Measurements from ENCODE around the gene HORMAD2.

Gene HORMAD2

GRCh38 chr22:30186510-30186909, 106.2 kb downstream of the HORMAD2 start:
- H2AFZ ChIP-seq (ENCODE audit: low read length), result no peak overlapping the region
- H3K4me2 ChIP-seq (ENCODE audit: low read depth, low read length, poor library complexity, severe bottlenecking), result no peak overlapping the region
- no peaks in the 10 kb centered on the region for H4K20me1 ChIP-seq (ENCODE audit: insufficient read depth, low read length, poor library complexity, severe bottlenecking)
- no peaks in the 10 kb centered on the region for H3K9me3 ChIP-seq (ENCODE audit: insufficient read depth, low read depth, low read length)
- H3K36me3 ChIP-seq (ENCODE audit: insufficient read depth, low read length), result no peaks in the 10 kb centered on the region
- no peak for TF ChIP-seq EZH2phosphoT487 (IDR thresholded peaks at IDR 0.05; ENCODE audit: borderline replicate concordance)
- TF ChIP-seq CTCF (conservative IDR thresholded peaks at IDR 0.05; ENCODE audit: low read length), result no peak
- H3F3A ChIP-seq (ENCODE audit: low read depth), result 0 out of 2 replicates have a peak, but pooled peaks cover 3% of the 10 kb centered on the region
- no peak overlapping the region for H3K9ac ChIP-seq (ENCODE audit: low read depth, low read length, poor library complexity, severe bottlenecking)
- no peaks in the 10 kb centered on the region for H3K9me2 ChIP-seq (replicated peaks; ENCODE audit: low read depth, low read length)
- H3K4me3 ChIP-seq (ENCODE audit: low read length, poor library complexity, severe bottlenecking), result no peak overlapping the region
- no peaks in the 10 kb centered on the region for H3K79me2 ChIP-seq (ENCODE audit: insufficient read depth, low read length)
- peaks cover 83% of the 10 kb centered on the region for H3K4me1 ChIP-seq (ENCODE audit: insufficient read depth, low read length, poor library complexity, severe bottlenecking)
- H3K27me3 ChIP-seq (ENCODE audit: insufficient read depth, low read length, poor library complexity, severe bottlenecking), result no peaks in the 10 kb centered on the region

- peaks cover 83% of the 10 kb centered on the region for H3K4me1 ChIP-seq (ENCODE audit: insufficient read depth, low read length, poor library complexity, severe bottlenecking)
- H2AFZ ChIP-seq (ENCODE audit: low read length), result no peak overlapping the region
- no peaks in the 10 kb centered on the region for H3K27me3 ChIP-seq (ENCODE audit: insufficient read depth, low read length, poor library complexity, severe bottlenecking)
- TF ChIP-seq CTCF (conservative IDR thresholded peaks at IDR 0.05; ENCODE audit: low read length) (no peak), EZH2phosphoT487 (IDR thresholded peaks at IDR 0.05; ENCODE audit: borderline replicate concordance) (no peak)
- no peaks in the 10 kb centered on the region for H3K36me3 ChIP-seq (ENCODE audit: insufficient read depth, low read length)
- no peak overlapping the region for H3K4me3 ChIP-seq (ENCODE audit: low read length, poor library complexity, severe bottlenecking)
- 0 out of 2 replicates have a peak, but pooled peaks cover 3% of the 10 kb centered on the region for H3F3A ChIP-seq (ENCODE audit: low read depth)
- H3K9me2 ChIP-seq (replicated peaks; ENCODE audit: low read depth, low read length), result no peaks in the 10 kb centered on the region
- no peaks in the 10 kb centered on the region for H4K20me1 ChIP-seq (ENCODE audit: insufficient read depth, low read length, poor library complexity, severe bottlenecking)
- H3K9ac ChIP-seq (ENCODE audit: low read depth, low read length, poor library complexity, severe bottlenecking), result no peak overlapping the region
- H3K79me2 ChIP-seq (ENCODE audit: insufficient read depth, low read length), result no peaks in the 10 kb centered on the region
- H3K9me3 ChIP-seq (ENCODE audit: insufficient read depth, low read depth, low read length), result no peaks in the 10 kb centered on the region
- H3K4me2 ChIP-seq (ENCODE audit: low read depth, low read length, poor library complexity, severe bottlenecking), result no peak overlapping the region
Observed at GRCh38 chr22:30187094-30187493, 106.8 kb downstream of the HORMAD2 start.

- H3K4me1 ChIP-seq (ENCODE audit: insufficient read depth, low read length, poor library complexity, severe bottlenecking), result peaks cover 89% of the 10 kb centered on the region
Observed at GRCh38 chr22:30187529-30188407, 107.5 kb downstream of the HORMAD2 start.

More at GRCh38 chr22:30187529-30188407, 107.5 kb downstream of the HORMAD2 start:
- no peak overlapping the region for H2AFZ ChIP-seq (ENCODE audit: low read length)
- H3K79me2 ChIP-seq (ENCODE audit: insufficient read depth, low read length), result no peaks in the 10 kb centered on the region
- H4K20me1 ChIP-seq (ENCODE audit: insufficient read depth, low read length, poor library complexity, severe bottlenecking), result no peaks in the 10 kb centered on the region
- no peaks in the 10 kb centered on the region for H3K36me3 ChIP-seq (ENCODE audit: insufficient read depth, low read length)
- no peak for TF ChIP-seq EZH2phosphoT487 (IDR thresholded peaks at IDR 0.05; ENCODE audit: borderline replicate concordance)
- TF ChIP-seq CTCF (conservative IDR thresholded peaks at IDR 0.05; ENCODE audit: low read length), result no peak
- H3K9me3 ChIP-seq (ENCODE audit: insufficient read depth, low read depth, low read length), result no peaks in the 10 kb centered on the region
- H3K9ac ChIP-seq (ENCODE audit: low read depth, low read length, poor library complexity, severe bottlenecking), result no peak overlapping the region
- H3K9me2 ChIP-seq (replicated peaks; ENCODE audit: low read depth, low read length), result no peaks in the 10 kb centered on the region
- 0 out of 2 replicates have a peak, but pooled peaks cover 3% of the 10 kb centered on the region for H3F3A ChIP-seq (ENCODE audit: low read depth)
- no peak overlapping the region for H3K4me2 ChIP-seq (ENCODE audit: low read depth, low read length, poor library complexity, severe bottlenecking)
- no peak overlapping the region for H3K4me3 ChIP-seq (ENCODE audit: low read length, poor library complexity, severe bottlenecking)
- no peaks in the 10 kb centered on the region for H3K27me3 ChIP-seq (ENCODE audit: insufficient read depth, low read length, poor library complexity, severe bottlenecking)
